ENCODE results near the gene LRG1.
"Not testable (repeated sequence)": the region's sequence is repeated elsewhere in the genome, so short reads cannot be mapped to it uniquely, and the experiment has no call there.

LRG1 gene

GRCh38 chr19:4567584-4568071, 27.8 kb upstream of the LRG1 start:
- no peak for DNase-seq (ENCODE audit: low spot score)
- peak; percentile 83 for TF ChIP-seq CTCF (conservative IDR thresholded peaks at IDR 0.05; ENCODE audit: low read depth)
- ChIA-PET POLR2A (ENCODE audit: low non-redundant PET) (no interaction called here), CTCF (interaction anchor here (0.7 to 4.7 kb wide), 8 partner anchors 8 to 93 kb away, joined by 3 to 36 read pairs (median 4); partner anchors contain the start of gene TNFAIP8L1)
- peak overlapping the region; percentile 9; the same call in 1 of the 2 replicates for H3K27ac ChIP-seq

GRCh38 chr19:4566402-4567051, 26.7 kb upstream of the LRG1 start:
- ChIA-PET POLR2A (ENCODE audit: low non-redundant PET) (no interaction called here), CTCF (interaction anchor here (0.6 to 4.7 kb wide), 6 partner anchors 11 to 70 kb away, joined by 3 to 36 read pairs (median 5); no protein-coding TSS in a partner anchor)
- H3K27ac ChIP-seq: no peak overlapping the region
- no peak for TF ChIP-seq CTCF (conservative IDR thresholded peaks at IDR 0.05; ENCODE audit: low read depth)
- no peak for DNase-seq (ENCODE audit: low spot score)

- CTCF ChIA-PET; POLR2A ChIA-PET (ENCODE audit: low non-redundant PET); H3K27ac ChIP-seq; DNase-seq (ENCODE audit: low spot score): not testable (repeated sequence)
Measured at GRCh38 chr19:4563562-4563961, 23.7 kb upstream of the LRG1 start.

GRCh38 chr19:4562085-4562484, 22.2 kb upstream of the LRG1 start:
- CTCF ChIA-PET; H3K27ac ChIP-seq; DNase-seq (ENCODE audit: low spot score); POLR2A ChIA-PET (ENCODE audit: low non-redundant PET): not testable (repeated sequence)

GRCh38 chr19:4559569-4559968, 19.7 kb upstream of the LRG1 start, which contains the start of gene SEMA6B:
Gene SEMA6B, minus strand, starts transcription at chr19:4559684. Its CDS starts 1,227 bp downstream, at chr19:4558457.
- TF ChIP-seq CTCF (conservative IDR thresholded peaks at IDR 0.05; ENCODE audit: low read depth): no peak
- DNase-seq (ENCODE audit: low spot score): no peak
- ChIA-PET CTCF (interaction anchor here (0.9 to 1.9 kb wide), 4 partner anchors 12 to 77 kb away, joined by 5 to 14 read pairs (median 10); no protein-coding TSS in a partner anchor), POLR2A (ENCODE audit: low non-redundant PET) (no interaction called here)
- no peak within 1 kb of the TSS for H3K27ac ChIP-seq

GRCh38 chr19:4557971-4558941, 18.4 kb upstream of the LRG1 start:
- no peak for DNase-seq (ENCODE audit: low spot score)
- H3K27ac ChIP-seq: no peak overlapping the region
- ChIA-PET POLR2A (ENCODE audit: low non-redundant PET) (no interaction called here), CTCF (interaction anchor here (0.6 to 1.9 kb wide), 7 partner anchors 11 to 789 kb away, joined by 3 to 11 read pairs (median 5); no protein-coding TSS in a partner anchor)
- peak; percentile 98 for TF ChIP-seq CTCF (conservative IDR thresholded peaks at IDR 0.05; ENCODE audit: low read depth)

All from RWPE1 (cell line).